Measurements from ENCODE around the gene GUCY1A1. TPM values are rescaled to one million over a fixed set of nuclear protein-coding genes. Genes with fewer than 3 reads are reported as not detected.

The GUCY1A1 gene
- total RNA-seq, 2 experiments from 2014 or later: not detected

DNA sequence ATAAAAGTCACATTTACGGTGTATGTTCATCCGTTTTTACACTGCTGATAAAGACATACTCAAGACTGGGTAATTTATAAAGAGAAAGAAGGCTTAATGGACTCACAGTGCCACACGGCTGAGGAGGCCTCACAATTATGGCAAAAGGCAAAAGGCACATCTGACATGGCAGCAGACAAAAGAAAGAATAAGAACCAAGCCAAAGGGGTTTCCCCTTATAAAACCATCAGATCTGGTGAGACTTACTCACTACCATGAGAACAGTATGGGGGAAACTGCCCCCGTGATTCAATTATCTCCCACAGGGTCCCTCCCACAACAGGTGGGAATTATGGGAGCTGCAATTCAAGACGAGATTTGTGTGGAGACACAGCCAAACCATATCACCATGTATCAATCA is 84.9 kb downstream of the GUCY1A1 start:
- ChIA-PET CTCF (no interaction called here), POLR2A (no interaction called here)
- intact Hi-C loops (cut with DNase I, micrococcal nuclease): no loop called here
- Mint-ChIP-seq H3K4me1 (no peaks in the 10 kb centered on the region), H3K36me3 (ENCODE audit: low read depth) (no peaks in the 10 kb centered on the region), H3K9me3 (ENCODE audit: low read depth) (no peaks in the 10 kb centered on the region), H3K27me3 (peaks cover 2% of the 10 kb centered on the region), H3K4me3 (no peak overlapping the region), H3K27ac (no peak overlapping the region)
- DNase-seq (no peak), ATAC-seq (no peak)

DNA sequence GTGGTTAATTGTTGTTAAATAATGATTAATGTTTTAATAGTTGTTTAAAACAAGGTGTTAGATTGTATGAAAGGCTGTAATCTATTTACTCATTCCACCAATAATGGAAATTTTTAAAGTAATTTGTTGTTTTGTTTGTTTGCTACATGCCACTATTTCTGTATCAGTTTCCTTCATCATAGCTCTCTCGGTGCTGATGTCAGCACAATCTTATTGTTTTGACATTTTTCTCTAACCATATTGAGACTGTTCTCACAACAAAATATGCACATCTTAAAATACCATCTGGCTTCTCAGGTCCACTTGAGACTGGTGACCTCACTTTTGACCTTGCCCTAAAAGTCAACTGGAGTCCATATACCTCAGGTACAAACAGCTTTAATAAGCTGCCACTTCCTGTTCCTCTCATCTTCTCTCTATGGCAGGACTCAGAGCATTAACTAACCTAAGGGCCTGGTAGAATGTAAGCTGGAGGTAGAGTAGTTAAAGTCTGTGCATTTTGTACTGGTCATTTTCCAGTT is 91.2 kb downstream of the GUCY1A1 start:
- H3K4me1 Mint-ChIP-seq: peaks cover 5% of the 10 kb centered on the region
- no peak for ATAC-seq
- DNase-seq: no peak
- peaks cover 3% of the 10 kb centered on the region for H3K9me3 Mint-ChIP-seq (ENCODE audit: low read depth)
- H3K27me3 Mint-ChIP-seq: peaks cover 21% of the 10 kb centered on the region
- POLR2A ChIA-PET: interaction anchor here (0.6 kb wide), 1 partner anchor 82 kb away, joined by 3 read pairs; no protein-coding TSS in a partner anchor
- intact Hi-C loops (cut with DNase I, micrococcal nuclease): loop anchor here in 1 of 2 experiments (2.0 kb wide), 1 partner anchor 381 kb away; the partner anchor contains the start of gene MAP9
- no peak overlapping the region for H3K4me3 Mint-ChIP-seq
- H3K27ac Mint-ChIP-seq: no peak overlapping the region
- H3K36me3 Mint-ChIP-seq (ENCODE audit: low read depth): no peaks in the 10 kb centered on the region
- CTCF ChIA-PET: no interaction called here

DNA sequence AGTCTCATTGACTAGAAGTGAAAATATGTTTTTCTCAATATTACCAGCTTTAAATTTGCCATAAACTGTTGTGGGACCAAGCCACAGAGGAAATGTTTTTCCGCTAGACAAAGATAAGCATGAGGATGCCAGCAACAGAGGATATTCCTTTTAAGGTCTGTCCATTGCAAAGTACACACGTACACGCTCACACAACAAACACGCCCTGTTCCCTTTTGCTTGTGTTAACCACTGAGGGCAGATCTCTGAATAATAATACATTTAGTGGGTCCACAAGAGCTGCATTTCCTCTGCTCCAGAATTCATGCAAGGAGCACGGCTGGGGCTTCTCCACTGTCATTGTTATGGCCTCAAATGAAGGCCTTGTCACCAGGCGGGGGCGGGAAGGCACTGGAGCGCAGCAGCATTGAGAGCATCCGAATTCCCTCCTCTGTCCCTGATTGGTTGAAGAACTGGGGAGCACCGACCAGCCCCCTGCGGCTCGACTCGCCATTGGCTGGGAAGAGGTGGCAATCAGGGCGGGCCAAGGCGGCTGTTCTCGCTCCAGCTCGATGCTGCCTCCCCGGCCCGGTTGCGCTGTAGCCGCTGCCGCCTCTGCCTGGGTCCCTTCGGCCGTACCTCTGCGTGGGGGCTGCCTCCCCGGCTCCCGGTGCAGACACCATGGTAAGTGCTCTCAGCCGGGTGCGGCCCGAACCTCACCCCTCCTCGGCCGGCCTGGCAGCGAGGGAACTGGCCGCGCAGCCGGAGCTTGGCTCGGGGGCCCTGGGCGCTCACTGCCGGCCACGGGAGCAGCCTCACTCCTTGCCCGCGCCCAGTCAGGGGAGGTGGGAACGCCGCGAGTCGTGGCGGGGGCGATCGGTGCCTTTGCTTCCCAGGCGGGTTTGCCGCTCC is 92.1 kb downstream of the GUCY1A1 start, which contains the start of gene GUCY1B1:
TSS of gene GUCY1B1 (plus strand) at position 541 of the 891 bp plus-strand sequence. CDS start at position 661, 120 bp downstream.
- ChIA-PET POLR2A (interaction anchor here (0.6 kb wide), 1 partner anchor 83 kb away, joined by 3 read pairs; no protein-coding TSS in a partner anchor), CTCF (interaction anchor here (0.6 to 1.4 kb wide), 2 partner anchors 19 to 195 kb away, joined by 3 to 5 read pairs; partner anchors contain the start of gene CTSO)
- peak within 1 kb of the TSS; percentile 54 for H3K4me3 Mint-ChIP-seq
- peaks cover 21% of the 10 kb centered on the region for H3K27me3 Mint-ChIP-seq
- H3K27ac Mint-ChIP-seq: no peak within 1 kb of the TSS
- H3K4me1 Mint-ChIP-seq: peaks cover 9% of the 10 kb centered on the region
- H3K36me3 Mint-ChIP-seq (ENCODE audit: low read depth): no peaks in the 10 kb centered on the region
- H3K9me3 Mint-ChIP-seq (ENCODE audit: low read depth): peaks cover 3% of the 10 kb centered on the region
- DNase-seq: peak; percentile 87
- intact Hi-C loops (cut with DNase I, micrococcal nuclease): loop anchor here in 1 of 2 experiments (1.0 to 2.0 kb wide), 2 partner anchors 91 to 382 kb away; partner anchors contain the start of gene MAP9
- ATAC-seq: peak; percentile 100

DNA sequence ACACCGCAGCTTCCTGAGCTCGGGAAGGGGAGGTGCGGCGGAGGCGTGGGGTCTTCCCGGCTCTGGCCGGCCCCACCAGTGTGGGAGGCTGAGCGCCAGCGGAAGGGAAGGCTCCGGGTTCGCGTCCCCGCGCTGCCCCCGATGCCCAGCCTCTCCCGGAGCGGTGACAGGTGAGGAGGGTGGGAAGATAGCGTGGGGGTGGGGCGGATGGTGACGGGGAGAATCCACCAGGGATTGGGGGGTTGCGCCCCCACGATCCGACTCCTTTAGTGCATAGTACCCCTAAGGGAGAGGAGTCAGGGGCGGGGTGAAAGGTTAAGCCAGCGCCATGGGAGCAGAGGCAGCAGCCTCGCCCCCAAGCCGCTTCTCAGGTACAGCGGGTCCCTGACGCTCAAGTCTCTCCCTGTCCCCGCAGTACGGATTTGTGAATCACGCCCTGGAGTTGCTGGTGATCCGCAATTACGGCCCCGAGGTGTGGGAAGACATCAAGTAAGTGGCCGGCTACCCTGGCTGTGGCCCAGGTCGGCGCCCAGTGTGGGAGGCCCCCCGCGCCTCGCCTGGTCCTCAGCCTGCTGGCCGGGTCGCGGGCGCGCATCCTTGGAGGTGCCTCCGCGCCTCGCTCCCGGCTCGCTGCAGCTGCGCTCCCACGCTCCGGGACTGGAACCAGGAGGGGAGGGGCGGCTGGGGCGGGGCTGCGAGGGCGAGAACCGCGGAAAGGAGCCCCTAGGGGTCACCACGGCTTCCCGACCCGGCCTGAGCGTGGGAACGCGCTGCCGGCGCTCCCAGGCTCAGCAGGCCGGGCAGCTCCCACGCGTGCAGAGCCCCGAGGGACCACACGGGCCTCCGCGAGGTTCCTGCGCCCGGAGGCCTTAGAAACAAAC is 93.0 kb downstream of the GUCY1A1 start:
- H3K27me3 Mint-ChIP-seq: peaks cover 21% of the 10 kb centered on the region
- H3K27ac Mint-ChIP-seq: no peak overlapping the region
- peaks cover 9% of the 10 kb centered on the region for H3K4me1 Mint-ChIP-seq
- POLR2A ChIA-PET: no interaction called here
- peak; percentile 17 for DNase-seq
- intact Hi-C loops (cut with DNase I, micrococcal nuclease): loop anchor here in 1 of 2 experiments (1.0 to 2.0 kb wide), 2 partner anchors 92 to 383 kb away; partner anchors contain the start of gene MAP9
- H3K36me3 Mint-ChIP-seq (ENCODE audit: low read depth): no peaks in the 10 kb centered on the region
- CTCF ChIA-PET: interaction anchor here (0.6 to 1.4 kb wide), 2 partner anchors 19 to 194 kb away, joined by 3 to 5 read pairs; partner anchors contain the start of gene CTSO
- H3K4me3 Mint-ChIP-seq: peak overlapping the region; percentile 54
- no peak for ATAC-seq
- H3K9me3 Mint-ChIP-seq (ENCODE audit: low read depth): peaks cover 3% of the 10 kb centered on the region

DNA sequence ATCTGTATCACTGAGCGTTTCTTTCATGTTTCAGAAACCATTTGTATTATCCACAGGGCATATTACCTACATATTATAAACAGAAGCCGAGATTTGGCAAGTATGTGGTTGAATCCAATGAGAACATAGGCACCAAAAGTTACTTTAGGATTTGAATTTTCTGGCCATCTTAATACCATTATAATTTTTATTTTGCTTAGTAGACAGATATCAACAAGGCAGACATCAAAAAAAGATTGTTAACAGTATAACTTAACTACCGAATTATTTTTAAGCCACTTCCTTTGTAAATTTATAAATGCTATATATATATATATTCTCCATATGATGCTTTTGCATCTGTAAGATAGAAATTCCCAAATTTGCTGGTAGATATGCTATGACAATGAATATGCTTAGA is 94.4 kb downstream of the GUCY1A1 start:
- no peak overlapping the region for H3K4me3 Mint-ChIP-seq

DNA sequence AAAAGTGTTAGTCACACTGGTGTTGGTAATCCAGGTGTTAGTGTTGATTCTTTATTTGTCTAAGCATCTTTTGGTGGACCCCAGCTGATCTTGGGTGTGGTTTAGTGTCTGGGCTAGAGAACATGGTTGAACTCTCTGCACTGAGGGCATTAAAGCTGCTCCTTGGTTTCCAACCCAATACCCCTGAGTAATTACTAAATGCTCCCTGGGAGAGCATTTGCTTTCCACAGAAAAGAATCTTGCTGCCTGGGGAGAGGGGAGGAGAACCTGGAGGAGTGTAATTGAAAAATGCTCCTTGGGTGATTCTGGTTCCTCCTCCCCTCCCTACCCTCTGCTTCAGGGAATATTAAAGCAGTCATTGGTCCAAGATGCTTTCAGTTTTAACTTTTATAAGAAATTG is 95.3 kb downstream of the GUCY1A1 start:
- ChIA-PET POLR2A (no interaction called here), CTCF (no interaction called here)
- ATAC-seq (no peak), DNase-seq (no peak)
- Mint-ChIP-seq H3K9me3 (ENCODE audit: low read depth) (peaks cover 3% of the 10 kb centered on the region), H3K4me1 (peaks cover 9% of the 10 kb centered on the region), H3K27ac (no peak overlapping the region), H3K36me3 (ENCODE audit: low read depth) (no peaks in the 10 kb centered on the region), H3K27me3 (peaks cover 19% of the 10 kb centered on the region), H3K4me3 (no peak overlapping the region)
- intact Hi-C loops (cut with DNase I, micrococcal nuclease): no loop called here

More for the DNA sequence above, 94.4 kb downstream of the GUCY1A1 start:
- H3K9me3 Mint-ChIP-seq (ENCODE audit: low read depth): peaks cover 3% of the 10 kb centered on the region
- CTCF ChIA-PET: no interaction called here
- H3K27ac Mint-ChIP-seq: no peak overlapping the region
- H3K27me3 Mint-ChIP-seq: peaks cover 20% of the 10 kb centered on the region
- intact Hi-C loops (cut with DNase I, micrococcal nuclease): no loop called here
- DNase-seq (no peak), ATAC-seq (no peak)
- no peaks in the 10 kb centered on the region for H3K36me3 Mint-ChIP-seq (ENCODE audit: low read depth)
- POLR2A ChIA-PET: no interaction called here
- peaks cover 9% of the 10 kb centered on the region for H3K4me1 Mint-ChIP-seq

DNA sequence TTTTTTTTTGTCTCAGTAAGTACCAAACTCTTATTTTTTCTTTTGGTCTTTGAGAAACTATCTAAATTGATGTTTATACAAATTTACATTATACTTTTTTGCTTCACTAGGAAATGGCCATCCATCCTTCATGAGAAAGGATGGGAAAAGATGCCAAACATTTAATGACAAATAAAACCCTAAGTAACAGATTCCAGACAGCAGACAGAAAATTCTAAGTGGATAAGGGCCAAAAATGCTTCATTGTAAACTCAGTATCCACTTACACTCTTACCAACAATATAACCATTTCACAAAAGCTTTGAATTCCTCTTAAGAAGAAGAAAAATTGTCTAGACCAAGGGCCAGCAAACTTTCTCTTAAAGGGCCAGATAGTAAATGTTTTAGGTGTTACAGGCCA is 95.7 kb downstream of the GUCY1A1 start:
- intact Hi-C loops (cut with DNase I, micrococcal nuclease): no loop called here
- no peak overlapping the region for H3K4me3 Mint-ChIP-seq
- no peaks in the 10 kb centered on the region for H3K36me3 Mint-ChIP-seq (ENCODE audit: low read depth)

DNA sequence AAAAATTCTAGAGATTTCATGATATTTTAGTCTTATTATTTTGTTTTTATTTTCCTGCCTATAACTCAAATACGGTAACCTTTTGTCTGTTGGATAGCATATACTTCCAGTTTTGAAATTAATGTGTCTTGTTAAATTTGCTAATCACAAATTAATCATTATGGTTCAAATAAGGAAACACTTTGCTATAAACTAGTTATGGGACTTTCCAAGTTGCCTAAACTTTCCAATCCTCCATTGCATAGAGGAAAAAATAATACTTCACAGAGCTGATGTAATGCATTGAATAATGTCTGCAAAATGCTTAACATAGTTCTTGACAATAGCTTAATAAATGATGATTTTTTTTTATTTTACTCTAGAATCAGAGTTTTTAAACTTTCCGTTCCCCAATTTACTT is 96.9 kb downstream of the GUCY1A1 start:
- H3K27ac Mint-ChIP-seq: no peak overlapping the region
- no peak overlapping the region for H3K4me3 Mint-ChIP-seq
- peaks cover 12% of the 10 kb centered on the region for H3K27me3 Mint-ChIP-seq
- no peaks in the 10 kb centered on the region for H3K36me3 Mint-ChIP-seq (ENCODE audit: low read depth)
- ATAC-seq: no peak
- no peaks in the 10 kb centered on the region for H3K9me3 Mint-ChIP-seq (ENCODE audit: low read depth)
- ChIA-PET POLR2A (no interaction called here), CTCF (interaction anchor here (0.7 kb wide), 1 partner anchor 22 kb away, joined by 3 read pairs; no protein-coding TSS in a partner anchor)
- DNase-seq: no peak
- intact Hi-C loops (cut with DNase I, micrococcal nuclease): no loop called here
- peaks cover 7% of the 10 kb centered on the region for H3K4me1 Mint-ChIP-seq

More for the DNA sequence above, 95.7 kb downstream of the GUCY1A1 start:
- ATAC-seq (no peak), DNase-seq (no peak)
- Mint-ChIP-seq H3K4me1 (peaks cover 9% of the 10 kb centered on the region), H3K9me3 (ENCODE audit: low read depth) (peaks cover 3% of the 10 kb centered on the region), H3K27ac (no peak overlapping the region), H3K27me3 (peaks cover 18% of the 10 kb centered on the region)
- CTCF ChIA-PET: no interaction called here
- POLR2A ChIA-PET: no interaction called here

DNA sequence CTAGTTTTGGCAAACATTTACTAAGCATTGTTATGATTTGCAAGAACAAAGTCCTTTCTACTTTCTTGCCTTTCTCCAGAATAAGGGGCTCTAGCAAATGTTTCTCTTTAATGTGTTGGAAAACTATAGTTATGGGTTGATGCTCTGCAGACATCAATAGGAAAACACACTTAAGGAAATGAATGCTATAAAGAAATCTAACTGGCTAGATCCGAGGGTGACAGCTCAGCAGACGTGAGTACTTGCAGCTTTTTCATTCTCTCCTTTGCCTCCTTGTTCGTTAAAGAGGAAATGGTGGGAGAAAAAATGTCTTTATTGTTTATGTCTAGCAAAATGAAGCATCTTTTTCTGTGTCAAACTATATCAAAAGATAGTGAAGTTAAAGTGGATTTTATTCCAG is 98.5 kb downstream of the GUCY1A1 start:
- POLR2A ChIA-PET: no interaction called here
- Mint-ChIP-seq H3K27me3 (peaks cover 10% of the 10 kb centered on the region), H3K4me1 (peaks cover 5% of the 10 kb centered on the region), H3K27ac (no peak overlapping the region), H3K36me3 (ENCODE audit: low read depth) (no peaks in the 10 kb centered on the region), H3K4me3 (no peak overlapping the region), H3K9me3 (ENCODE audit: low read depth) (no peaks in the 10 kb centered on the region)
- no peak for DNase-seq
- intact Hi-C loops (cut with DNase I, micrococcal nuclease): no loop called here
- no peak for ATAC-seq
- CTCF ChIA-PET: no interaction called here

DNA sequence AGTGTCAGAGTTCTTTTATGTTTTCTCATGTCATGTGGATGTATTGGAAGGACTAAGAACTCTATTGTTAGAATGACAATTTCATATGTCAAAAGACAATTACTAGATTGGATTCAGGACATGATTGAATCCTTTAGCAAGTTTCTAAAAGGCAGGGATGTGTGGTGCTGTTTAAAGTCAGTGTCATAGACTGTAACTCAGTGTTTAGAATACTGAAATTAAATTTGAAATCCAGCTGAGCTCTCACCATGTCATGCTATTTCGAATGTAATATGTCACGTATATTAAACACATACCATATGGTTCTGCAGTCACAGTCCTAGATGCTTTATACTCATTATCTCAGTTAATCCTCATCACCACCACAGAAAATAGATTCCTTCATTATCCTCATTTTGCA is 100.0 kb downstream of the GUCY1A1 start:
- ChIA-PET POLR2A (no interaction called here), CTCF (no interaction called here)
- Mint-ChIP-seq H3K9me3 (ENCODE audit: low read depth) (no peaks in the 10 kb centered on the region), H3K36me3 (ENCODE audit: low read depth) (no peaks in the 10 kb centered on the region), H3K27me3 (peaks cover 4% of the 10 kb centered on the region), H3K4me3 (no peak overlapping the region), H3K4me1 (peaks cover 3% of the 10 kb centered on the region), H3K27ac (no peak overlapping the region)
- no peak for DNase-seq
- ATAC-seq: no peak
- intact Hi-C loops (cut with DNase I, micrococcal nuclease): no loop called here

DNA sequence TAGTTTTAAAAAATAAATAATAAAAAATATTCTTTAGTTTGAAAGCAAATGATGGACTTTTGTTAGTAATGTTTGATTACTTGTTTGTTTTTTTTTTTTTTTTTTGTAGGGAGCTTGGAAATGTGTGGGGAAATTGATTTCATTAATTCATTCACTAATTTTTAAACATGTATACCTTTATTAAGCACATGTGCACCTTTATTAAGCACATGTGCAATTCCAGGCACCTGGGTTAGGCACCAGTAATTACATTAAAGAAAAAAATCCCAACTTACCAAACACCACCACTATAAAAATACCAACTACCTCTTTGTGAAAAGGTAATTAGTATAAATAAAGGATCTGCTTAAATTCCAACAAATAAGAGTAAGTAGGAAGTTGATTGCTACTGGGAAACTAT is 101.7 kb downstream of the GUCY1A1 start:
- no peak overlapping the region for H3K4me3 Mint-ChIP-seq
- H3K27me3 Mint-ChIP-seq: peaks cover 2% of the 10 kb centered on the region
- POLR2A ChIA-PET: no interaction called here
- no peaks in the 10 kb centered on the region for H3K36me3 Mint-ChIP-seq (ENCODE audit: low read depth)
- CTCF ChIA-PET: interaction anchor here (1.4 kb wide), 1 partner anchor 19 kb away, joined by 6 read pairs; no protein-coding TSS in a partner anchor
- H3K4me1 Mint-ChIP-seq: no peaks in the 10 kb centered on the region
- ATAC-seq (no peak), DNase-seq (no peak)
- intact Hi-C loops (cut with DNase I, micrococcal nuclease): no loop called here
- H3K9me3 Mint-ChIP-seq (ENCODE audit: low read depth): no peaks in the 10 kb centered on the region
- no peak overlapping the region for H3K27ac Mint-ChIP-seq

Data from activated CD4-positive, alpha-beta T cell treated with anti-CD3 and anti-CD28 coated beads for 36 hours (primary cell).